ENCODE results near the gene ZSCAN22. TPM values are rescaled to one million over a fixed set of nuclear protein-coding genes. Genes with fewer than 3 reads are reported as not detected.

ZSCAN22 gene
- total and polyA plus RNA-seq, 8 donors, result 0.65 to 2.5 (median 1.2) TPM

DNA sequence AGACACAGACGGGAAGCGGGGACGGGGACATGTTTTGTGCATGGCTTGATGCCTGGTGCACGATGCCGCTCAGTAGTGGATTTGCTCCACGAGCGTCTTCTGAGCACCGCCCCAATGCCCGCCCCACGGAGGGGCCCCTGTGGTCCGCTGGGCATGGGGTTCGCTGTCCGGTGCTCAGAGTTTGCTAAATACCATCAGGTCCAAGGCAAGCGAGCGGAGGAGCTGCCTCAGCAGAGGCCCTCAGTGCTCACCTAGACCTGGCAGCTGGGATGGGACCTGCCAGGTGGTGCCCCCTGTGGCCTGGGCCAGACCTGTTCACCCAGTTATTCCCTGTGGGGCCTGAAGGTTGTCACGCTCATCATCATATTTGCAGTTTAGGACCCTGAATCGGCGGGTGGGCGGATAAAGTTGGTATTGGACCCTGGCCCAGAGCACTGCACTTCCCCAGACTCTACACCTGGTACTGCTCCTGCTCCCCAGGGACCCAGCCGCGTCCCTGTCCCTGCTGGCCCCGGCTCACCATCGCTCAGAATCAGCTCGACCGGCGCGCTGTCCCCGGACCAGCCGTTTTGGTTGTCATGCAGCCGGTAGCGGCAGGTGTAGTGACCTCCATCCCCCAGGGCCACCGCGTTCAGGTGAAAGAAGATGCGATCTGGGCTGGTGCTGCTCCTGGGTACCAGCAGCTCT lies 24.2 kb downstream of the ZSCAN22 start:
- Histone ChIP-seq H3K27me3 (peaks cover 0 to 13% (median 2%) of the 10 kb centered on the region in 4 donors), H3K9me3 (no peaks in the 10 kb centered on the region), H3K27ac (no peak overlapping the region), H3K4me3 (no peak overlapping the region), H3K4me1 (no peaks in the 10 kb centered on the region), H3K36me3 (no peaks in the 10 kb centered on the region)
- TF ChIP-seq, protein P1, sequence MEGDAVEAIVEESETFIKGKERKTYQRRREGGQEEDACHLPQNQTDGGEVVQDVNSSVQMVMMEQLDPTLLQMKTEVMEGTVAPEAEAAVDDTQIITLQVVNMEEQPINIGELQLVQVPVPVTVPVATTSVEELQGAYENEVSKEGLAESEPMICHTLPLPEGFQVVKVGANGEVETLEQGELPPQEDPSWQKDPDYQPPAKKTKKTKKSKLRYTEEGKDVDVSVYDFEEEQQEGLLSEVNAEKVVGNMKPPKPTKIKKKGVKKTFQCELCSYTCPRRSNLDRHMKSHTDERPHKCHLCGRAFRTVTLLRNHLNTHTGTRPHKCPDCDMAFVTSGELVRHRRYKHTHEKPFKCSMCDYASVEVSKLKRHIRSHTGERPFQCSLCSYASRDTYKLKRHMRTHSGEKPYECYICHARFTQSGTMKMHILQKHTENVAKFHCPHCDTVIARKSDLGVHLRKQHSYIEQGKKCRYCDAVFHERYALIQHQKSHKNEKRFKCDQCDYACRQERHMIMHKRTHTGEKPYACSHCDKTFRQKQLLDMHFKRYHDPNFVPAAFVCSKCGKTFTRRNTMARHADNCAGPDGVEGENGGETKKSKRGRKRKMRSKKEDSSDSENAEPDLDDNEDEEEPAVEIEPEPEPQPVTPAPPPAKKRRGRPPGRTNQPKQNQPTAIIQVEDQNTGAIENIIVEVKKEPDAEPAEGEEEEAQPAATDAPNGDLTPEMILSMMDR (IDR thresholded peaks at IDR 0.05), result no peak
- WGBS, 2 donors, result 56 to 74% methylated on average over 34 of the region's 34 CpGs
- no peak for DNase-seq
- no peak for ATAC-seq
- intact Hi-C loops (cut with DNase I), result no loop called here
- FAIRE-seq, result no peak

DNA sequence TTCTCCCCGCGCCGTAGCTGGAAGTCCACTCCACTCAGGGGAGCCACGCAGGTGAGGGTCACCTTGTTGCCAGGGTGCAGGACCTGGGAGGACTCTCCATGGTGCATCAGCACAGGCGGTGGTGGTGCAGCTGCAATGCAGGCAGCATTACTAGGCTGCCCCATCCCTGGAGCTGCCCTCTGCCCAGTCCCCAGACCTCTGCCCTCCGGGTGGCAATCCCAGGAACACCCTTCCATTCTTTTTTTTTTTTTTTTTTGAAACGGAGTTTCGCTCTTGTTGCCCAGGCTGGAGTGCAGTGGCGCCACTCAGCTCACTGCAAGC lies 24.7 kb downstream of the ZSCAN22 start:
- no peaks in the 10 kb centered on the region for H3K4me1 ChIP-seq
- H3K4me3 ChIP-seq, result no peak overlapping the region
- 71 to 82% methylated on average over 8 to 9 of the region's 9 CpGs for WGBS, 2 donors
- FAIRE-seq (no peak), ATAC-seq (no peak), DNase-seq (no peak)
- H3K27me3 ChIP-seq, result peaks cover 0 to 13% (median 2%) of the 10 kb centered on the region in 4 donors
- H3K9me3 ChIP-seq, result no peaks in the 10 kb centered on the region
- no peaks in the 10 kb centered on the region for H3K36me3 ChIP-seq
- no peak overlapping the region for H3K27ac ChIP-seq
- intact Hi-C loops (cut with DNase I), result no loop called here
- TF ChIP-seq, protein P1 (IDR thresholded peaks at IDR 0.05), result no peak

DNA sequence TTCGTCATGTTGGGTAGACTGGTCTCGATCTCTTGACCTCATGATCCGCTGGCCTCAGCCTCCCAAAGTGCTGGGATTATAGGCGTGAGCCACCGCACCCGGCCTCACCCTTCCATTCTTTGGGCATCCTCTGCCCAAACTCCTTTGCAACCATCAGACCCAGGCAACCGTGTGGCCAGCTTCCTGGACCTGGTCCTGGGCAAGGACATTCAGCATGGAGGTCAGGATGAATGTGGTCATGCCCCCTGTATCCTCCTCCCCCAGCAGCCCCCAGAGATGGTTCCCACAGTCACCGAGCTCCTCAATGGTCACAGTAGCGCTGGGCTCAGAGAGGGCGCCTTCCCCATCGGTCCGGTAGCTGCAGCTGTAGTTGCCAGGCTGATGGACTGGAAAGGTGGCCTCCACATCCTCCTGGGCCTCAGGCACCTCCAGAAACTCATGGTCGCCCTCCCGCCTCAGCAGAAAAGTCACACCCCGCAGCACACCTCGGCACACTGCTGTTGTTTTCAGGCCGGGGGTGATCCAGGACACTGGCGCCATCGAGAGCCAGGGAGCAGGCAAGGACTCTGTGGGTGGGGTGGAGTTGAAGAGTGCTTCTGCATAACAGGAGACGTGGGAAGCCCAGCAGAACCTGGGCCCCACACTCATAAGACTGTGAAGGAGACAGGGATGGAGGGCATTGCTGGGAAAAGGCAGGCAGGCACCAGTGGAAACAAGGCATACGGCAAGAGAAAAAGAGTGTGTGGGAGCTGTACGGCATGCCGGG lies 25.4 kb downstream of the ZSCAN22 start:
- Histone ChIP-seq H3K4me1 (no peaks in the 10 kb centered on the region), H3K4me3 (no peak overlapping the region), H3K9me3 (no peaks in the 10 kb centered on the region), H3K36me3 (no peaks in the 10 kb centered on the region), H3K27ac (no peak overlapping the region), H3K27me3 (peaks cover 0 to 13% (median 2%) of the 10 kb centered on the region in 4 donors)
- no peak for ATAC-seq
- FAIRE-seq, result no peak
- intact Hi-C loops (cut with DNase I), result no loop called here
- no peak for DNase-seq
- WGBS, 2 donors, result 71 to 88% methylated on average over 23 of the region's 23 CpGs
- TF ChIP-seq, protein P1 (IDR thresholded peaks at IDR 0.05), result no peak

DNA sequence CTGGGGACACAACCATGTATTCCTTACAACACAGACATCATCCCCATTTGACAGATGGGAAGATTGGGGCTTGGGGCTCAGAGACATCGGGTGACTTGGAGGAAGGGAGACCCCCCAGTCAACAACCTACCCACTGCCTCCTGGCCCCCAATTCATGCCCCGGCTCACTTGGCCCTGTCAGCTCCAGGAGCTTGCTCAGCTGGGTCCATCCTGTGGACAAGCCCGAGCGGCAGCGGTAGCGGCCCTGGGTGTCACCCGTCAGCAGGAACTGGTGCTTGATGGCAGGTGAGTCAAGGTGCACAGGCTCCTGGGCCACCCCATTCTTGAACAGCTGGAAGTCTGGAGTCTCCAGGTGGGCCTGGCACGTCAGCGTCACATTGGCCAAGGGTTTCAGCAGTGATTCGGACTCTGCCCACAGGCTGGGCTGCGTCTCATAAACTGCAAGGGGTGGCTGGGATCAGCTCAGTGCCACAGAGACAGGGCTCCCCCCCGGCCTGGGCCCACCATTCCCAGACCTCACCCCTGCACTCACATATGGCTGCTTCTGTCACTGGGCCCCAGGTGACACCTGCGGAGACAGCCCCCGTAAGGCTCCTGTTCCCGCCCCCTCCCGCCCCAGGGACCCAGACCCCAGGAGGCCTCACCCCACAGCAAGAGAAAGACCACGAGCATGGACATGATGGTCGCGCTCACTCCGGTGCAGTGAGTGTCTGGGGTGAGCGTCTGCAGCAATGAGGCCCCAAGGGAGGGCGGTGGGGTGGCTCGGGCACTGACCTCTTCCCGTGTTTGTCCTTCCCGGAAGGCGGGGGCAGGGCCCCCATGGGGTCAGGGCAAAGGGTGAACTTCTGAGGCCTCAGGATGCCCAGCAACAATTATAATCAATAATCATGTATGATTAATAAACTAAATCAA lies 26.2 kb downstream of the ZSCAN22 start, which contains the start of gene A1BG:
Gene A1BG, minus strand, starts transcription at position 733 of the 912 bp plus-strand sequence. Its CDS starts 55 bp downstream, at position 678.
- H3K36me3 ChIP-seq, result no peaks in the 10 kb centered on the region
- DNase-seq (no peak), ATAC-seq (no peak), FAIRE-seq (no peak)
- no peak within 1 kb of the TSS for H3K4me3 ChIP-seq
- WGBS, 2 donors, result 61 to 66% methylated on average over 26 of the region's 26 CpGs
- no peaks in the 10 kb centered on the region for H3K9me3 ChIP-seq
- TF ChIP-seq, protein P1 (IDR thresholded peaks at IDR 0.05), result no peak
- H3K27me3 ChIP-seq, result peaks cover 0 to 13% (median 2%) of the 10 kb centered on the region in 4 donors
- intact Hi-C loops (cut with DNase I), result no loop called here
- no peak within 1 kb of the TSS for H3K27ac ChIP-seq
- H3K4me1 ChIP-seq, result no peaks in the 10 kb centered on the region

Data from pancreas (tissue), 10 donors.